GM21526 (cell line): Measurements from ENCODE around the gene IL17B.

Experiments
- ATAC-seq: cut with Tn5 transposase; IDR thresholded peaks from one replicate; pipeline ENCODE4 v1.9.1; 2021; ENCODE audit warnings: moderate library complexity; ENCODE audit not compliant: unreplicated experiment, low FRiP score

Gene IL17B

GRCh38 chr5:149363936-149364335 is 15.2 kb downstream of the IL17B start:
- no peak for ATAC-seq

DNA sequence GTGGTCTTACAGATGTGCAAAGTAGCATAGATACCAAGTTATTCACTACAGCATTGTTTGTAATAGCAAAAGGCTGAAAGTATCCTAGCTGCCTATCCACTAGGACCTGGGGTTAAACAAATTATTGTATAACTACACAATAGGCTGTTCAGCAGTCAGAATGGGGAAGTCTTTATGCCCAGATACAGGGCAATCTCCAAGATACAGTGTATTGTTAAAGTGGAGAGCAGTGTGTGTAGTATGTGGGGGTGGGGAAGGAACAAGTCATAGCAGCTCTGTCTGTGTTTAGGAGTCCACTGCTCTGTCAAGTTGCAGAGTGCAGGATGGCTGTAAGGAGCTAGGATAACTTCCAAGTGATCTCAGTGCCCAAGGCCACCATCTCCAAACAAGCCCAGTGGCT is 15.7 kb downstream of the IL17B start:
- no peak for ATAC-seq

- ATAC-seq: no peak
These were observed 16.6 kb downstream of the IL17B start for GRCh38 chr5:149362541-149362940.

- ATAC-seq: no peak
These were observed 18.8 kb downstream of the IL17B start for GRCh38 chr5:149360272-149360671.

DNA sequence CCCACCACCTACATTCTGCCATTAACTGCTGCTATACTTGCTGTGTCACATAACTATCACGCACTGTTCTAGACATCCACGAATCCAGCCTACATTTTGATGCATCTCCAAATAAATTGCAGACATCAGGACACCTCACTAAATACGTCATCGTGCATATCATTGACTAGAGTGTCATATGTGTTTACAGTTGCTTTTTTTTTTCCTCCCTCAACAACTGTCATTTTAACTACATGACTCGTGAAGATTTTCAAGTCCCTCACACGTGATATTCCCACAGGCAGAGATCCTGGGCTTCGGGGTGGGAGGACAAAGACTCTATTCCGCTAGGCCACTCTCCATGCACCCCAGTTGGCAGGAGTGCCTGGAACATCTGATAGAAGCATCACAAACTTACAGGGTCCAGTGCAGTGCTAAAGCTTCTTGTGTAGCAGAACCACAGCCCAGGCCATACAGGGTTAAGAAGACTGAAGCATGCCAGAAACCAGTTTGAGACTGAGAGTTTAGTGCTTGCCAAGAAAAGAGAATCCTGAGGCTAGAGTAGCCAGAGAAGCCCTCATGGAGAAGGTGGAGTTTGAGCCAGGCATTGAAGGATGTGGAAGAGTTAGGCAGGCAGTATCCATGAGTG is 20.1 kb downstream of the IL17B start:
- ATAC-seq: no peak

DNA sequence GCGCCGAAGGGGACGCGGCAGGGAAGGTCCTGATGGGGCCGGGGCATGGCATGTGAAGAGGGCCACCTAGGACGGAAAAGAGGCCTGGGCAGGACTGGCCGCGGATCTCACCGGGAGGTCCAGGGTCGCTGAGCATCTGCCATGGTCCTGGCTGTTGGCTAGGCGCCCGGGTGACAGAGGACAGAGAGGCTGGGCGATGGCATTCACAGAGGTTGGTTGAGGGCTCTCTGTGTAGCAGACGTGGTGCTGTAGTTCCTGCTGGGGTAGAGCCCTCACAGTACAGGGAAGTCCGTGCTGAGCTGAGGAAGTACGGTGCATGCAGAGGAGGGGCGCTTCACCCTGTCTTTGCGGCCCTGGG is 20.8 kb downstream of the IL17B start:
- peak; percentile 7 for ATAC-seq

DNA sequence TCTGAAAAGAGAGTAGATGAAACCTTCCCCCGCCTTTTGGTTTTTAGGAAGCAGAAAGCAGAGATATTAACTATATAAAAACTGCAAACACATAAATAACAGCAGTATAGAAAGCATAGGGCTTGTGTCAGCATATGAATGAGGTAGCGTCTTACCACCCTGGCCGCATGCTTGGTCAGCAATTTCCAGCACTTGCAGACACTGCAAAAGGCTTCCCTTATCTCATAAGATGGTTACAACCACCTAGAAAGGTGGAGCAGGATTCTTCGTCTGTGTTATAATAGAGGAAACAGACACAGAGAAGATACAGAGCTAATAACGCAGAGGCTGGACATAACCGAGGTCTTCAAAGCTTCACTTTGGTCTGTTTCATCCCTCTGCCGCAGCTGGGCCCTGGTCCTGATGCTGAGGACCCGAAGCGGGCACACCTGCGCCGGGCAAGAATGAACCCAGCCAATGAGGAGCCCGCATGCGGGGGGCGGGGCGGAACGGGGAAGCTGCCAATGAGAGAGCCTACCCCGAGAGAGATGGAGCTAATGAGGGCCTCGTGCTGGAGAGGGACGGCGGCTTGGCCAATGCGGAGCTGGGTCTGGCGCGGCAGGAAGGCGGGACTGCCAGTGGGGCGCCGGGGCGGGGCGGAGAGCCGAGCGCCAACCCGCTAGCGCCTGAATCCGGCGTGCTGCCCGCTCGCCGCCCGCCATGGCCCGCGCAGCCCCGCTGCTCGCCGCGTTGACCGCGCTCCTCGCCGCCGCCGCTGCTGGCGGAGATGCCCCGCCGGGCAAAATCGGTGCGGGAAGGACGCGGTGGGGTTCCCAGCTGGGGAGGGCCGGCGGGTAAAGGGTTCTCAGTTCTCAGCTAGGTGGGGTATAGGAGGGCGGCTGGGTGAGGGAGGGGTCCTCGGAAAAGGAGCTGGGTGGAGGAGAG is 21.5 kb downstream of the IL17B start, which contains the start of gene PCYOX1L:
PCYOX1L (plus strand) TSS at position 677 of the 924 bp plus-strand sequence; CDS start at position 700, 23 bp downstream.
- peak; percentile 99 for ATAC-seq

DNA sequence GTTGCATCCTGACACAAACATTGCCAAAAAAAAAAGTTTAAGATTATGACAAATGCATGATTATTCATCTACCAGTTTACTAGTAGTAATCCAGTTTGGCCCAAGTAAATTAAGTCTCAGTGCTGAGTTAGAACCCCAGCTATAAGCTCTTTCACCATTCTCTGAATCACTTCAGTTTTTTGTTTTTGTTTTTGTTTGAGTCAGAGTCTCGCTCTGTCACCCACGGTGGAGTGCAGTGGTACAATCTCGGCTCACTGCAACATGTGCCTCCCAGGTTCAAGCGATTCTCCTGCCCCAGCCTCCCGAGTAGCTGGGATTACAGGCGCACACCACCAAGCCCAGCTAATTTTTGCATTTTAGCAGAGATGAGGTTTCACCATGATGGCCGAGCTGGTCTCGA is 22.7 kb downstream of the IL17B start:
- no peak for ATAC-seq

DNA sequence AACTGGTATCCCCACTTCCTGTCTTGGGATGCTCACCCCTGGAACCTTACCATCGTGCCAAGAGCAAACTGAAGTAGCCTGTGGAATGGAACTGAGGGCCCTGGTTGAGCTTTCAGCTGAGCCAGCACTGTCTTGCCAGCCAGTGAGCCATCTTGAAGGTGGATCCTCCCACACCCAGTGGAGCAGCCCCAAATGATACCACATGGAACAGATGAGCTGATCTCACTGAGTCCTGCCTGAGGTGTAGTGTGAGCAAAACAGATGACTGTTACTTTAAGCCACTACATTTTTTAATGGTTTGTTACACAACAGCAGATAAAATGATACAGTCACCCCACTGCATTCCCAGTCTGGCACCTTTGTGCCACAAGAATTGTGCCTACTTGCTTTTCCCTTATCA is 23.4 kb downstream of the IL17B start:
- ATAC-seq: no peak

- no peak for ATAC-seq
These were observed 25.2 kb downstream of the IL17B start for GRCh38 chr5:149353911-149354310.

GRCh38 chr5:149352169-149352568 is 26.9 kb downstream of the IL17B start:
- ATAC-seq: no peak

- ATAC-seq: no peak
These were observed 29.7 kb downstream of the IL17B start for GRCh38 chr5:149349382-149349781.

DNA sequence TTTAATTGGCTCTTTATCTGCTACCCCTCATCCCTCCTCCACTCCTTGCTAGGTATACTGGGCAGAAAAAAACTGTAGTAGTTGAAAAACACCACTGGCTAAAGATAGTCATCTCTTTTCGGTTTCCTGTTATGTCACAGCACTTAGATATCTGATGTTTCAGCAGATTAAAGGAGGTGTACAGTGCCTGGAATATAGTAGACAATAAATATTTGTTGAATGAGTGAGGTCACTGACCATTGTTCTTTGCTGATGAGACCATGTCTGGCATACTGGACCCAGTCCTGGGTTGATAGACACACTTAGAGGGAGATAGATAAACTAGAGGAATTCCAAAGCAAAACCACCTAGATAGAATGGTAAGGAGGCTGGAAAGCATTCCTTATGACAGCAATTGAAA is 30.6 kb downstream of the IL17B start:
- ATAC-seq: no peak

- peak; percentile 4 for ATAC-seq
These were observed 33.2 kb downstream of the IL17B start for GRCh38 chr5:149345892-149346222.

- peak; percentile 94 for ATAC-seq
These were observed 33.8 kb downstream of the IL17B start, which contains the start of gene GRPEL2 for GRCh38 chr5:149345147-149345891. GRPEL2 (plus strand) TSS chr5:149345499; CDS start chr5:149345540, 41 bp downstream.

DNA sequence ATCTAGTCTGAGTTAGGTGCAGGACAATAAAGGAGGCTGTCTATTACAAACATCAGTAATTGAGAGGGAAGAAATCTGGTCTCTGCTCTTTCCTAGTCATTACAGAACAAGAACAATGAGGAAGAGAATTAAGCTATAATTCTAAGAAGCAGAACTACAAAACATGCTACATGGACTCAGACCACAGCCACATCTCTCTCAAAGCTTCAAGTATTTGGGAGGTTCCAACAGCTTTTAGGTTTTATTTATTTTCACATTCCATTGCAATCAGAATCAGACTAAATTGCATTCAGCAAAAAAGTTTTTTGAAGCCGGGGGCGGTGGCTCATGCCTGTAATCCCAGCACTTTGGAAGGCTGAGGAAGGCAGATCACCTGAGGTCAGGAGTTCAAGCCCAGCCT is 34.9 kb downstream of the IL17B start:
- ATAC-seq: no peak

DNA sequence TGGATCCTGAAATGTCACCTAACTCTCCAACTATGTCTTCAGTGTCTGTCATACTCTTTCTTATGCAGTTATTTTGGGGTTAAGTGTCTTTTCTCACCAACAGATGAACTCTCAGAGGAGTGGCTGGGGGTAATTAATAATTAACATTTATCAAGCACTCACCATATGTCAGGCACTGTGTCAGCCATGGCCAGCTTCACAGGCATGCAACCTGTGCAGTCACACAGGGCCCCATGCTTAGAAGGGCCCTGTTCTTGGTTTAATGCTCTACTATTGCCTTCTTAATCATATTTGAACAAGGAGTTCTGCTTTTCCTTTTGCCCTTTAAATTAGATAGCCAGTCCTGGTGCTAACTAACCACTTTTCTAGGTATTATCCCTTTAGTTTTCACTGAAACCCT is 37.2 kb downstream of the IL17B start:
- ATAC-seq: no peak

- no peak for ATAC-seq
These were observed 38.2 kb downstream of the IL17B start for GRCh38 chr5:149340920-149341319.

- ATAC-seq: no peak
These were observed 40.7 kb downstream of the IL17B start for GRCh38 chr5:149338364-149338763.

DNA sequence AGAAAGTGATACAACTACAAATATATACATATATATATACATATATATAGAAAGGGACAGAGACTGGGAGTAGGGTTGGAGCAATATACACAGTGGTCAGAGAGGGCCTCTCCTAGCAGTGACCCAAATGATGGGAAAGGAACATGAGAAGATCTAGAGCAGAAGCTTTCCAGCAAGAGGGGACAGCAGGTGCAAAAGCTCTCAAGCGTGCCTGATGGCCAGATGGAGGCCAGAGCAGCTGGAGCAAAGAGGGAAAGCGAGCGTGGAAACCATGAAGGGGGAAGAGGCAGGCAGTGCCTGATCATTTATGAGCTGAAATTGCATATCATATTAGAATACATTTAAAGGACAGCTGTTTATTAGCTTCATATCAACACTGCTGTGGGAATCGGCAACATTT is 41.4 kb downstream of the IL17B start:
- ATAC-seq: no peak

- no peak for ATAC-seq
These were observed 45.2 kb downstream of the IL17B start for GRCh38 chr5:149333711-149334443.
